Natural killer cell (primary cell): Measurements from ENCODE around the gene NOL4L. TPM values are rescaled to one million over a fixed set of nuclear protein-coding genes. Genes with fewer than 3 reads are reported as not detected.
"Not testable (repeated sequence)": the region's sequence is repeated elsewhere in the genome, so short reads cannot be mapped to it uniquely, and the experiment has no call there.

Source experiments
- ATAC-seq, 3 donors: fragments of 150-1000 bp in 2 of 3; fragments of 200-7000 bp in 1 of 3; cut with Tn5 transposase; 1 replicate in 1 of 3; 2 replicates in 2 of 3; pipeline ENCODE4 v1.10.0; 2021; ENCODE audit warnings: mild to moderate bottlenecking in 2 of 3, moderate library complexity in 2 of 3
- DNase-seq, 2 donors: peaks; one replicate each; pipeline versions ENCODE4 v3.0.0 to v3.0.0-alpha.2; 2013 to 2021; ENCODE audit warnings: mixed read lengths in 1 of 2
- H3K27ac ChIP-seq: one replicate; pipeline ENCODE4 v1.5.1; 2013; ENCODE audit warnings: mild to moderate bottlenecking, low read length
- H3K27me3 ChIP-seq: one replicate; pipeline ENCODE4 v1.6.1; 2013; ENCODE audit warnings: low read length; ENCODE audit not compliant: control insufficient read depth, insufficient read depth
- H3K36me3 ChIP-seq: one replicate; pipeline ENCODE4 v1.6.1; 2013; ENCODE audit warnings: low read length; ENCODE audit not compliant: control insufficient read depth, insufficient read depth
- H3K4me1 ChIP-seq: one replicate; pipeline ENCODE4 v1.6.1; 2013; ENCODE audit warnings: low read length; ENCODE audit not compliant: control insufficient read depth, insufficient read depth
- H3K4me3 ChIP-seq: one replicate; pipeline ENCODE4 v1.5.1; 2013; ENCODE audit warnings: low read length
- H3K9me3 ChIP-seq: one replicate; pipeline ENCODE4 v1.6.1; 2013; ENCODE audit warnings: low read length; ENCODE audit not compliant: control insufficient read depth, insufficient read depth
- H3K27ac Mint-ChIP-seq, 2 donors: one replicate each; pipeline ENCODE4 v1.8.0; 2022; ENCODE audit warnings: mild to moderate bottlenecking in 2 of 2, mixed read lengths in 2 of 2, moderate library complexity in 1 of 2
- H3K27me3 Mint-ChIP-seq, 2 donors: one replicate each; pipeline ENCODE4 v1.8.0; 2022; ENCODE audit warnings: low read depth in 2 of 2, mixed read lengths in 2 of 2
- H3K36me3 Mint-ChIP-seq: one replicate; pipeline ENCODE4 v1.8.0; 2022; ENCODE audit warnings: mixed read lengths
- H3K4me1 Mint-ChIP-seq, 2 donors: one replicate each; pipeline ENCODE4 v1.8.0; 2022; ENCODE audit warnings: mixed read lengths in 2 of 2
- H3K4me3 Mint-ChIP-seq: one replicate; pipeline ENCODE4 v1.8.0; 2022; ENCODE audit warnings: mild to moderate bottlenecking, moderate library complexity, mixed read lengths
- H3K9me3 Mint-ChIP-seq, 2 donors: one replicate each; pipeline ENCODE4 v1.8.0; 2022; ENCODE audit warnings: mixed read lengths in 2 of 2
- CTCF ChIP-seq: fragments of 200-600 bp; IDR thresholded peaks from one replicate; pipeline ENCODE4 v1.8.0; 2022; ENCODE audit warnings: antibody characterized with exemption
- WGBS: methylation state at CpG from one replicate; pipeline ENCODE4 v1.1.7; 2013; ENCODE audit warnings: missing lambda C conversion rate; ENCODE audit not compliant: insufficient coverage; 5-methylcytosine and 5-hydroxymethylcytosine counted together
- intact Hi-C: fragments of 100-400 bp; cut with micrococcal nuclease; formaldehyde crosslinking; loops from one replicate; pipeline ENCODE4 v1.14.2; 2022
- total RNA-seq, 4 donors: library from RNA; stranded (reverse); fragments of 120-200 nt in 1 of 4; gene quantifications; one replicate each; pipeline versions ENCODE4 v1.2.3 to v1.2.4, GENCODE V29; 2013 to 2022

The NOL4L gene
- total RNA-seq, 3 donors from 2014 or later (not counting 1 experiment from before 2014, with no cell fraction given): 101 to 136 (median 114) TPM

GRCh38 chr20:32467506-32468312 is 117.4 kb downstream of the NOL4L start:
- peaks cover 0 to 30% of the 10 kb centered on the region in 2 donors for H3K4me1 Mint-ChIP-seq
- H3K27ac Mint-ChIP-seq: peak overlapping the region in 1 of 2 donors; percentile 80
- no peak for ATAC-seq
- intact Hi-C loops: no loop called here
- no peak for TF ChIP-seq CTCF
- H3K27me3 ChIP-seq: no peaks in the 10 kb centered on the region
- no peak overlapping the region for H3K4me3 ChIP-seq
- H3K9me3 Mint-ChIP-seq: no peaks in the 10 kb centered on the region
- H3K36me3 ChIP-seq: peaks cover 20% of the 10 kb centered on the region
- WGBS: 88% methylated on average over 12 of the region's 12 CpGs
- H3K4me1 ChIP-seq: peaks cover 34% of the 10 kb centered on the region
- H3K36me3 Mint-ChIP-seq: no peaks in the 10 kb centered on the region
- H3K27me3 Mint-ChIP-seq: no peaks in the 10 kb centered on the region
- DNase-seq: no peak
- no peak overlapping the region for H3K27ac ChIP-seq
- no peak overlapping the region for H3K4me3 Mint-ChIP-seq
- H3K9me3 ChIP-seq: no peaks in the 10 kb centered on the region

GRCh38 chr20:32466739-32467505 is 118.2 kb downstream of the NOL4L start:
- H3K27me3 ChIP-seq: no peaks in the 10 kb centered on the region

GRCh38 chr20:32465901-32466675 is 119.0 kb downstream of the NOL4L start:
- Histone ChIP-seq H3K4me1 (peaks cover 29% of the 10 kb centered on the region), H3K36me3 (peaks cover 15% of the 10 kb centered on the region)
- peak overlapping the region in 1 of 2 donors; percentile 47 for H3K27ac Mint-ChIP-seq
- WGBS: 92% methylated on average over 15 of the region's 15 CpGs
- peaks cover 0 to 30% of the 10 kb centered on the region in 2 donors for H3K4me1 Mint-ChIP-seq
- H3K27me3 ChIP-seq, H3K9me3 Mint-ChIP-seq, intact Hi-C loops, ATAC-seq, H3K9me3 ChIP-seq, H3K36me3 Mint-ChIP-seq, H3K27me3 Mint-ChIP-seq, DNase-seq, H3K4me3 ChIP-seq, H3K4me3 Mint-ChIP-seq, H3K27ac ChIP-seq: not testable (repeated sequence)

More at GRCh38 chr20:32466739-32467505, 118.2 kb downstream of the NOL4L start:
- 88% methylated on average over 16 of the region's 16 CpGs for WGBS
- no peak overlapping the region for H3K4me3 ChIP-seq
- peak overlapping the region in 1 of 2 donors; percentile 80 for H3K27ac Mint-ChIP-seq
- ATAC-seq (no peak), DNase-seq (no peak)
- no peak overlapping the region for H3K27ac ChIP-seq
- intact Hi-C loops: no loop called here
- H3K4me1 Mint-ChIP-seq: peaks cover 0 to 34% of the 10 kb centered on the region in 2 donors
- H3K36me3 Mint-ChIP-seq: no peaks in the 10 kb centered on the region
- no peak overlapping the region for H3K4me3 Mint-ChIP-seq
- no peaks in the 10 kb centered on the region for H3K9me3 ChIP-seq
- peaks cover 29% of the 10 kb centered on the region for H3K4me1 ChIP-seq
- H3K36me3 ChIP-seq: peaks cover 19% of the 10 kb centered on the region
- no peak for TF ChIP-seq CTCF
- no peaks in the 10 kb centered on the region for H3K9me3 Mint-ChIP-seq
- no peaks in the 10 kb centered on the region for H3K27me3 Mint-ChIP-seq
